Ramos (cell line): ENCODE data around the gene GPR18.

ENCODE experiments used
- in situ Hi-C: fragments of 300-500 bp; cut with MboI; formaldehyde crosslinking; loops from one replicate; pipeline ENCODE4 v1.14.3; 2022; ENCODE audit warnings: low sequenced_read_pairs; ENCODE audit not compliant: unreplicated experiment

Gene GPR18, protein sequence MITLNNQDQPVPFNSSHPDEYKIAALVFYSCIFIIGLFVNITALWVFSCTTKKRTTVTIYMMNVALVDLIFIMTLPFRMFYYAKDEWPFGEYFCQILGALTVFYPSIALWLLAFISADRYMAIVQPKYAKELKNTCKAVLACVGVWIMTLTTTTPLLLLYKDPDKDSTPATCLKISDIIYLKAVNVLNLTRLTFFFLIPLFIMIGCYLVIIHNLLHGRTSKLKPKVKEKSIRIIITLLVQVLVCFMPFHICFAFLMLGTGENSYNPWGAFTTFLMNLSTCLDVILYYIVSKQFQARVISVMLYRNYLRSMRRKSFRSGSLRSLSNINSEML

DNA sequence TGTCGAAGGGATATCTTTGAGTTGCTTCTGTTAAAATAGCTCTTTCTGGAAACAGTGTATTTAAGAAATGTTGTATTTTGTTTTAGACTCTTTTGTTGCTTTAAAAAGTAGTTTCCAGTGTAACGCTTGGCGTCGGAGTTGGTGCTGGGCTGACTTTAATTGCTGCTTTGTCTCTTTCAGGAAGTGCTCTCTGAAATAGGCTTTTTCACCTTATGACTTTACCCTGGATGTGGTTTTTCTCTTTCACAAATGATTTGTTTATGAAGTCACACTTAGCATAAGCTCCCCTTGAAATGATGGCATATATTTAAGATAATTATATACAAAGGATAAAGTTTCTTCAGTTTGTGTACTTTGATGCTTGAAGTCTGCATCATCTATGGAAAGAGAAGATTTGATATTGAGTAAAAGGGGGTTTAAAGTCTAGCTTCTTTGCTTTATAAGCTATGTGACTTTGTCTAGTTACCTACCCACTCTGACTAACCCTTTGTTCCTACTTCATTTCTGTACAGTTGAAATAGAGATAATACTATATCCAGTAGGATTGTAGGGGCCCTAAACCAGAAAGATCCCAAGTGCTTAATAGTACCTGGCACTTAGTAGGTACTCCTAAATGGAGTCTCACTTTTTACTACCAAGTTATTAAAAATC lies at the start of gene GPR18:
TSS of gene GPR18 (minus strand) at position 170 of the 651 bp plus-strand sequence. CDS start 2,507 bp downstream, outside the sequence.
- in situ Hi-C loops = no loop called here

- in situ Hi-C loops = no loop called here
These were observed 49.6 kb upstream of the GPR18 start for GRCh38 chr13:99307648-99308339.

DNA sequence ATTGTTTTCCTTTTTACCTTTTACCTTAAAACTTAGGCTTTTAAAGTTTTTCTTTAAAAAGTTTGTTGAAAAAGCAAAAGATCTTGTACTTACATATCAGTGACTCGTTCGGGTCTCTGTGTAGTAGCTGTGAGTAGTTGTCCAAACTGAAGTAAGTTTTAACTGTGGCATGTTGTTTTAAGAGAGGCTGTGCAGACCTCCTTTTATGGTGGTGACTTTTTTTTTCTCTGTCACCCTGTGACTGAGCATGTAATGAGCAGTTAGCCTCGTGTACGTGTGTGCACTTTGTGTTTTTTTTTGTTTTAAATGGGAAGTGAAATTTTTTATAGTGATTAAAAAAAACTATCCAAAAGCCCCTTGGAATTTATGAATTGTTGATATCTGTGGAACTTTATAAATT lies 49.1 kb upstream of the GPR18 start, which contains the start of gene GPR183:
TSS of gene GPR183 (minus strand) at position 153 of the 400 bp plus-strand sequence. CDS start 11,254 bp downstream, outside the sequence.
- in situ Hi-C loops = no loop called here

- in situ Hi-C loops = no loop called here
These were observed 47.4 kb upstream of the GPR18 start for GRCh38 chr13:99305566-99305965.

- in situ Hi-C loops = no loop called here
These were observed 47.0 kb upstream of the GPR18 start for GRCh38 chr13:99305158-99305557.

DNA sequence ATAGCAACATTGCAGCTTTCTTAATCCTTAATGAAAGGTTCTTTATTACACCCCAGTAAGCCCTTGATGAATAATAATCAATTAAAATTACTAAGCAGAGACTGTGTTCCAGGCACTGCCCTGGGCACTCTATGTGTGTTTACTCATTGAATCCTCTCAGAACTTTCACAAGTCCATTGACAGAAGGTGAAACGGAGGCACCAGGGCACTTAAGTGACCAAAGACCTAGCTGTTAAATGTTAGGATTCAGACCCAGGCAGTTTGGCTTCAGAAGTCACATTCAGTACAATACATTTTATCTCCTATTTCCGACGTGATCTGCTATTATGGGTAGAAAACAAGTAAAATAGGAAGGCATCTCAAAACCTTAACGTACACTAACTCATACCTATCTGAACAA lies 46.4 kb upstream of the GPR18 start:
- in situ Hi-C loops = no loop called here

- in situ Hi-C loops = no loop called here
These were observed 45.8 kb upstream of the GPR18 start for GRCh38 chr13:99303863-99304521.

- in situ Hi-C loops = no loop called here
These were observed 44.7 kb upstream of the GPR18 start for GRCh38 chr13:99302637-99303505.

- in situ Hi-C loops = no loop called here
These were observed 43.9 kb upstream of the GPR18 start for GRCh38 chr13:99301913-99302636.

GRCh38 chr13:99301056-99301838 lies 43.1 kb upstream of the GPR18 start:
- in situ Hi-C loops = no loop called here

DNA sequence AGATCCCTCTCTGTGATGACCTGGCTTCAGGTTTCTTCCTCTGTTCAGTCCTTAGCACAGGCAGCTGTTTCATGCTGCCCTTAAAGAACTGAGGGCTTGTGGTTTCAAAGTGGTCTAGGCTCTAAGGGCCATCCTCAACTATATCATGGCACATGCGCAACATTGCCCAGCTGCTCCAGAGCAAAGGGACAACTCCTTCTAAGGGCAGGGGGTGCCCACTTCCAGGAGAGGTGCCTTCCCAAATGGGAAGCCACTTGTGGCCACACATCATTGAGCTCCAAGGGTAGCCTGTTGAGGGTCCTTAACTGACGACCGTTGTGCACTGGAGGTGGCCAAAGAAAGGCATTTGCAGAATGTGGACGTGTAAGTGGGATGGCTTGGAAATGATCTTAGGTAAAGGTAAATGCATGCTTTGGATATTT lies 41.8 kb upstream of the GPR18 start:
- in situ Hi-C loops = loop anchor here (25.0 kb wide), 1 partner anchor 438 kb away; no protein-coding TSS in a partner anchor

DNA sequence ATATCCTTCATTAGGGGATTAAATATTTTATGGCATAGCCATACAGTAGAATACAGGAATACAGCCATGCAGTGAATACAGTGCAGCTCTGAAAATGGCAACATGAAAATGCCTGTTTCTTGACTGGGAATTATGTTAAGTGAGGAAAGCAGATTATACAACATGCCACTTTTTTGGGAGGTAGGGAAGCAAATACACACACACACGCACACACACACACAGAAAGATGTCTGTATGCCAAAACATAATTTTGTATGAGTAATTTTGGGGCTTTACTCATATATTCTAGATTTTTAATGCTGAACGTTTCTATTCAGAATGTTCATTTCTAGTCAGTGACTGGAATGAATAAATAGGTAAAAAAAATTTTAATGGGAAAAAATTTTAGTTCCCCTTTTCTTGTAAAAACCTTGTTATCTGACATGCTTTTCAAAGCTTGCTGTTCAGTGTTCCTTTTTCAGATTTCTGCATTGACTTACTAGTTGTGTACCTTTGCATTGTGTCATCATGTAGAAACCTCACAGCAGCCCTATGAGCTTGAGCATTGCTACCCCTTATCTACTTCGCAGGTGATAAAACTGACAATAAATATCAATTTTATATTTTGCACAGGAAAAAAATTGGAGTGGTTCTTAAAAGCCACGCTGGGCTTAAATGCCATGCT lies 41.2 kb upstream of the GPR18 start:
- in situ Hi-C loops = loop anchor here (25.0 kb wide), 1 partner anchor 437 kb away; no protein-coding TSS in a partner anchor

- in situ Hi-C loops = loop anchor here (25.0 kb wide), 1 partner anchor 436 kb away; no protein-coding TSS in a partner anchor
These were observed 39.9 kb upstream of the GPR18 start for GRCh38 chr13:99298056-99298455.

DNA sequence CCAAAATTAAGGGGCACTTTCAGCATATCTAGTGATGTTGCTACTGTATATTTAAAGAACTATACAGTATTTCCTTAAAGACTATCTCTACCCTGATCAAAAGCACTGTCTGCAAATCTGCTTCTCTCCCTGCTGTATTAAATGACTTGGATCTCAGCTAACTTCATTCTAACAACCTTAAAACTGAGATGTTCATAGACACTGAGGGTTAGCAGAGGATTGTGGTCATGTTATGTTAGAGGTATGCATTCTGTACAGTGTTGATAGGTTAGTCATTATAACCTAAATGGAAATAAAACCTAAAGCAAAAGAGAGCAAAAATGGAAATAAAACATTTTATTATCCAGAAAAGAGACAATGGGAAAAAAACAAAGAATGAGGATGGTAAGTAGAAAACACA lies 39.2 kb upstream of the GPR18 start:
- in situ Hi-C loops = loop anchor here (25.0 kb wide), 1 partner anchor 435 kb away; no protein-coding TSS in a partner anchor

DNA sequence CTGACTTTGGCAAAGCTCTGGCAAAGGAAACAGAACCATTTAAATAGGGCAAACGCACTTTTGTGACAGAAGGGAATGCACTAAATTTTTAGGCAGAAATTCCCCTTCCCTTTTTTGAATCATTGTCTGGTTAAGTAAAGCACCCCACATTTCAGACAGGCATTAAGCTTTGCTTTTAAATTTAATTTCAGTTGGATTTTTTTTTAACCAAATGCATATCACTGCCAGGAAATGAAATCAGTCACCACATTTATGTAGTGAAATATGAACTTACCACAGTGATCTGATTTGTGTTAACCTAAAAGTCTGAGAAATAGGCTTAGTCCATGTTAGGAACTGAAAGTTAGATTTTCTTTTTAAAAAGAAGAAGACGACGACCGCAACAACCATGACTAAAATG lies 38.2 kb upstream of the GPR18 start:
- in situ Hi-C loops = loop anchor here (25.0 kb wide), 1 partner anchor 434 kb away; no protein-coding TSS in a partner anchor

GRCh38 chr13:99295488-99296252 lies 37.5 kb upstream of the GPR18 start:
- in situ Hi-C loops = loop anchor here (25.0 kb wide), 1 partner anchor 433 kb away; no protein-coding TSS in a partner anchor
